Hippocampal formation (tissue), 2 donors: ENCODE results near the gene CCDC8.
"Not testable (repeated sequence)": the region's sequence is repeated elsewhere in the genome, so short reads cannot be mapped to it uniquely, and the experiment has no call there.

Source experiments
- DNase-seq, 2 donors: peaks; one replicate each; lab custom pipeline; 2025; lab: John Stamatoyannopoulos, UW

CCDC8 gene

GRCh38 chr19:46404753-46405468 is 8.5 kb downstream of the CCDC8 start:
- no peak for DNase-seq

DNA sequence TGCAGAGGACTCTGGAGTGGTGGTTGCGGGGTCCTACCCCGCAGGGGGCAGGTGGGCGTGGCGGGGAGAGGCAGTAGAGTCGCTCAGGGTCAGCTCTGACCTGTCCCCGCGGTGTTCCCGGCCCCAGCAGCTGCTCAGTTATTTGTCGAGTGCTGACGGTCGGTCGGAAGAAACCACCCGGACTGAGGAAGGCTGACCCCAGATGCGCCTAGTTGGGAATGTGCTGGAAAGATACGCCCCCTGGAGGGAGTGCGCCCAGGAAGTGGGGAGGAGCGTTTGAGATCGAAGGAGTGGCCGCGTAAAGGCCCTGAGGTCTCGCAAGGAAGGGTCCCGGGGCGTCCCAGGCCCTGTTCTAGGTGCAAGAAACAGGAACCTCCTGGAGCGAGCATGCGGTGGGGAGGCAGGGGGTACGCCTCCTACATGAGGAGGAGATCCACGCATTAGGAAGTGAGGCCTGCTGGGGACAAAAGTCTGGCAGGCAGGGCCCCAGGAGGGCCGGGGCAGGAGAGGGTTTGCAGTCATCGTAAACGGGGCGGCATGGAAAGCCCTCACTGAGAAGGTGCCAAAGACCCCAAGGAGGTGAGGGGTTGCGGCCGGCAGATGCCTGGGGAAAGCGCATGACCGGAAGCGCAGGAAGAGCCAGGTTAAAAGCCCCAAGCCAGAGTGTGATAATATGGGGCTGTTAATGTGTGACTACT is 9.2 kb downstream of the CCDC8 start:
- no peak for DNase-seq

DNA sequence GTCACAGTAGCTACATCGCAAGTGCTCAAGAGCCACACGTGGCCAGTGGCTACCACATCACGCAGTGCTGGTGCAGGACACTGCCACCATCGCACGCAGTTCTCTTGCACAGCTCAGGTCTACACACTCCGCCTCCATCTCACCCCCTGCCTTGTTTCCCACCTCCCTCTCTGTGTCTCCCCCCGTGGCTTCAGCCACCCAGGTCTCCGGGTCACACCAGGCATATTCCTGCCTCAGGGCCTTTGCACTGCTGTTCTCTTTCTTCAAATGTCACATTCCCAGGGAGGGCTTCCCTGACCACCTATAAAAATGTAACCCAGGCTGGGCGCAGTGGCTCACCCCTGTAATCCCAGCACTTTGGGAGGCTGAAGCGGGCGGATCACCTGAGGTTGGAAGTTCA is 10.6 kb downstream of the CCDC8 start:
- DNase-seq: no peak

GRCh38 chr19:46397801-46398479 is 15.4 kb downstream of the CCDC8 start:
- DNase-seq: not testable (repeated sequence)

DNA sequence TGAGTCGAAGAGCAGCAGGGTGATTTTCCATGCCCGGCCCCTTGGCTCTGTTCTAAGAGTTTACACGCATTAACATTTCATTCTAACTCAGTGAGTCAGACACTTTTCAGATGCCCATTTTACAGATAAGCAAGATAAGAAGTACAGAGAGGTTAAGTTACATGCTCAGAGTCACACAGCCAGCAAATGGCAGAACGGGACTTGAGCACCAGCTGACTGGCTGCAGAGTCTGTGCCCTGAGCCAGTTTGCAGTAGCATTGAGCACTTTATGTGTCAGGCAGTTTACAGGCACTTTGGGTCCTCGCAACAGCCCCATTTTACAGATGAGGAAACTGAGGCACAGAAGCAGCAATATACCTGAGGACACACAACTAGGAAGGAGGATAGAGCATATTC is 19.0 kb downstream of the CCDC8 start:
- DNase-seq: no peak

GRCh38 chr19:46393456-46394401 is 19.6 kb downstream of the CCDC8 start:
- DNase-seq: no peak

GRCh38 chr19:46392837-46393236 is 20.5 kb downstream of the CCDC8 start:
- DNase-seq: no peak

- DNase-seq: no peak
Measured at GRCh38 chr19:46392252-46392801, 21.0 kb downstream of the CCDC8 start.

GRCh38 chr19:46391296-46392251 is 21.8 kb downstream of the CCDC8 start:
- no peak for DNase-seq

GRCh38 chr19:46390866-46391265 is 22.5 kb downstream of the CCDC8 start:
- no peak for DNase-seq

DNA sequence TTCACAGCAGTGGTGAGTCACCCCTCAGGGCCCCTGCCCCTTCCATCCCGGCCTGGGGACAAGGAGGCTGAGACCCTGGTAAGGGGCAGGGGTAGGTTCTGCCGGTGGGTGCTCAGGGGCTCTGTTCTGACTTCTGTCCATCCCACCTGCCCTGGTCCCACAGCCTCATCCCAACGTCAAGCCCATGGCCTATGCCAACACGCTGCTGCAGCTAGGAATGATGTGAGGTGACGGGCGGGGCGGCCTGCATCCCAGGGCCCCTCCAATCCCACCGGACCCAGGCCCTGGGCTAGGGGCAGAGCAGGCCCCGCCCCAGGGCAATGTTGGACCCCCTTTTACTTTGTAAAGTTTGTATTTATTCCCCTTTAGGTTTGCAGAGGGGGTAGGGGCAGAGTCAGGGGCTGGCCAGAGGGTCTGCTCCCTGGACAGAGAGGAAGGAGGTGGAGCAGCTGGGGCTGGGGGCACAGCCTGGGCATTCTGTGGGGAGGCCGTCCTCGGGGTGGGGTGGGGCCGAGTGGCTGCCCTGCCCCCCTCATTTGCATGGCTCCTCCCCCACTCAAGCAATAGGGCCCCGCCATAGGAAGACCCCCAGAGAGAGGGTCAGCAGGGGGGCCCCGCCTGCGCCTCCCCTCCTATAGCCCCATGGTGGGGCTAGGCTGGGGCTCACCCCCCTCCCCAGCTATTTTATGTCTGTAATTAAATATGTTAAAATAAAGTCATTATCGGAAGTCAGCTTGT is 23.1 kb downstream of the CCDC8 start:
- DNase-seq: no peak

DNA sequence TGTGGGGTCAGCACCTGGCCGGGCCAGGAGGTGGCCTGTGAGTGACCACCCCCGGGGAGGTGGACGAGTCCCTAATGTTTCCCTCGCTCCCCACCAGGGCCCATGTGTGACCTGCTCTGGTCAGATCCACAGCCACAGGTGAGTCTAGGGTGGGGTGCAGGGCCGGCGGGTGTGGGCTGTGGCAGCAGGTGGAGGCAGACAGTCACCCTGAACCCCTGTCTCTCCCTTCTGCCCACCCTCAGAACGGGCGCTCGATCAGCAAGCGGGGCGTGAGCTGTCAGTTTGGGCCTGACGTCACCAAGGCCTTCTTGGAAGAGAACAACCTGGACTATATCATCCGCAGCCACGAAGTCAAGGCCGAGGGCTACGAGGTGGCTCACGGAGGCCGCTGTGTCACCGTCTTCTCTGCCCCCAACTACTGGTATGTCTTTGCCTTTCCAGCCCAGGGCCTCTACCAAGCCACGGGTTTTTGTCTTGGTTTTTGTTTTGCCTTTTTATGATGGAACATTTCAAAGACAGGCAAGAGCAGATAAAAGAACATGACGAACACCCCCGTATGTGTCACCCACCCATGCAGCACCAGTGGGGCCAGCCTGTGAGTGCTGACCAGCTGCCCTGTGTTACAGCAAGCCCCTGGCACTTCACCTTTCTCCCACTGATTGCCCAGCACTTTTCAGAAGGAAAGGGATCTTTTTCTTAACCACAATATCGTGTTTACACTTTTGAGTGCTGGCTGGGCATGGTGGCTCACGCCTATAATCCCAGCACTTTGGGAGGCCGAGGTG is 24.9 kb downstream of the CCDC8 start:
- no peak for DNase-seq

DNA sequence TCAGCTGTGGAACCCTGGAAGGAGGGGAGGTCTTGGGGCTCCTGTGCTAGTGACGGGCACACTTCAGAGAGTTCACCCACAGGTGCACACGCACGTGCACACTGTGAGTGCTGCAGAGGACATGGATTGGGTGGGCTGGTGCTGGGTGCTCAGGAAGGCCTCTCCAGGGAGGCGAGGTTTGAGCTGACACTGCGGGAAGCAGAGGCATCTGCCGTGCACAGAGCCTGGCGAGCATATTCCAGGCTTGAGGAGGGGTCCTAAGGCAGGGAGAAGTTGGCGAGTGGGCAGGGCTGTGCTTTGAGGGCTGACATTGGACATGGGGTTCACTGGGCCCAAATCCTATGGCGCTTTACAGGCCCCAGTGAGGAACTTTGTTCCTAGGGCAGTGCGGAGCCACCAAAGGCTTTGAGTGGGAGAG is 25.6 kb downstream of the CCDC8 start:
- DNase-seq: no peak

- no peak for DNase-seq
Measured at GRCh38 chr19:46386996-46387712, 26.2 kb downstream of the CCDC8 start.

DNA sequence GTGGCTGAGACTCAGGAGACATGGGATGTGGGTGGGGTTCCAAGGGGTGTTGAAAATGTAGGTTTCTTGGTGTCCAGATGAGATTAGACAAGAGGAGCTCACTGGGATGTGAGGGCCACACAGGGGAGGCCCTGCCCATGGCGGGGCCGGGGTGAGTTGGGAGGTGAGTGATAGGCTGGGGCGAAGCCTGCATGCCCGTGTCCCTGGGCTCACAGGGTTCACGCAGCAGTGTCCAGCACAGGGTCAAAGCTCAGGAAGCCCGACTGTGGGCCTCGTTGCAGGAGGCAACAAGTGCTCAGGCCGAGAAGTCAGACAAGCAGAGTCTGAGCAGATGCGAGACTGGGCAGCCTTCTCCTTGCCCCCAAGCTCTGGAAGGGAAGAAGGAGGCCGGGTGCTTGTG is 27.2 kb downstream of the CCDC8 start:
- DNase-seq: no peak

GRCh38 chr19:46385636-46386035 is 27.7 kb downstream of the CCDC8 start:
- no peak for DNase-seq

- no peak for DNase-seq
Measured at GRCh38 chr19:46384396-46384795, 29.0 kb downstream of the CCDC8 start.

DNA sequence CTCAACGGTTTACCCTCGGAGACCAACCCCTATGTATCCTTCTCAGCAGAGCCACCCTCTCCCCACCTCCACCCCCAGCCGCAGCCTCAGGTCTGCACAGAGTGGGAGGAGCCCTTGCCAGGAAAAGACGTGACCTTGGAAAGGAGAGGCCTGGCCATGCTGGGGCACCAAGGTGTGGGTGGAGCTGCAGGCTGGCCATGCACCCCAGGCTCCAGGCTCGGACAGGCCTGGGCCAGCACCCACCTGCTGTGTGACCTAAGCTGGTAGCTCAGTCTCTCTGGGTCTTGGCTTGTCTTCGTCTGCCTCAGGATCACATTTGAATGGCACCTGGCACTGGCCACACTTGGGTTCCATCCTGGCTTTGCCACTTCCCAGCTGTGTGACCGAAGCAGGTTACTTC is 29.5 kb downstream of the CCDC8 start:
- DNase-seq: no peak
